ENCODE results near the gene SERPINI1. TPM values are rescaled to one million over a fixed set of nuclear protein-coding genes. Genes with fewer than 3 reads are reported as not detected.

The SERPINI1 gene
- total RNA-seq, 1 donor from 2014 or later: 123 TPM

DNA sequence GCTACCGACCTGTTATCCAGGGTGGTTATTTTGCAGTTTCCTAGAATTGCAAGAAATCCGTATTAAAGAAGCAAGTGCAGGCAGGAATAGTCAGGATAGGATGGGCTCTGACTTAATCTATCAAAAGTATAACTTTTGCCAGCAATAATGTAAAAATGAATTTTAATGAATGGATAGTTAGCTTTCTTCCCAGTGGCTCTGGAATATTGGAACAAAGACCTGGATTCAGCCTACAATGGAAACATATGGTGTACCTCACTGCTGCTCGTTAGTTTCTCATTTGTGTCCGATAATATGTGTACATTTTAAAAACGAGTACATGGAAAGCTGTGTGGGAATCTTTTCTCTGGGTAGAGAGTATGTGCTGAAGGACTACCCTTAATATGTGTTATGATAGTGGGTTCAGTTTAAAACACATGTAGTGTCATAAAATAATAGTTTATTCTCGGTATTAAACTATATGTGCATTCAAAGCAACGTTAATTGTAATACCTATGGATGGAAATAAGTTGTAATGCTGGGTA lies 805 bp downstream of the SERPINI1 start:
- no peak for DNase-seq

DNA sequence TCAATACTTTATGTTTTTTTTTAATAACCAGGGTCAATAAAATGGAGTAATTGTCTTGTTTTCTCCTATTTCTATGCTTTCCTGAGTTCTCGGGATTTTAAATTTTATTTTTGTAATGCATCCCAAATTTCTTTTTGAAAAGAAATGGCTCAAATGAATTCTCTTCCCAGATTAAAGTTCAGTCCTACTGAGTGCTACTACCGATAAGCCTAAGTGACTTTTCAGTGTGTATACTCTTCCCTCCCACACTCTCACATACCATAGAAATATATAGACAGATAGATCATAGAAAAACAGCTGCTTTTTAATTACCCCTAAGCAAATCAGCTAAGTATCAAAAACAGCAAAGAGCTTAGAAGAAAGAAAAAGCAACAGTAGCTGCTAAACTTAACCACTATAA lies 1.5 kb downstream of the SERPINI1 start:
- no peak for DNase-seq

DNA sequence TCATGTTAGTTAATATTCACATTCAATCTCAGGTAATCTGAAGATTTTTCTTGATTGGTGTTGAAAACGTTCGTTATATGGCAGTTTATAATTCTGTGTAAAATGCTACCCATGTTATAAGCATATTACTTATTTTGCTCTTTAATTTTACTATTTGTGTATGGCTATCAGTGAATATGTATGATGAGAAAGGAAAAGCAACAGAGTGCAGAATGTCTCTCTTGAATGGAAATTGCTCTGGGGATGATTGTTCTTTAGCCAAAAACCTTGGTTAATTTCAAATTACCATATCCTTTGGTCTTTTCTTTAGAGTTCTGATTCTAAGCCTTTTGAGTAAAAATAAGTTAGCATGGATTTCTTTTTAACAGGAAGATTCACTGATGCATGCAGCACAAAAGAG lies 2.5 kb downstream of the SERPINI1 start:
- DNase-seq: no peak

DNA sequence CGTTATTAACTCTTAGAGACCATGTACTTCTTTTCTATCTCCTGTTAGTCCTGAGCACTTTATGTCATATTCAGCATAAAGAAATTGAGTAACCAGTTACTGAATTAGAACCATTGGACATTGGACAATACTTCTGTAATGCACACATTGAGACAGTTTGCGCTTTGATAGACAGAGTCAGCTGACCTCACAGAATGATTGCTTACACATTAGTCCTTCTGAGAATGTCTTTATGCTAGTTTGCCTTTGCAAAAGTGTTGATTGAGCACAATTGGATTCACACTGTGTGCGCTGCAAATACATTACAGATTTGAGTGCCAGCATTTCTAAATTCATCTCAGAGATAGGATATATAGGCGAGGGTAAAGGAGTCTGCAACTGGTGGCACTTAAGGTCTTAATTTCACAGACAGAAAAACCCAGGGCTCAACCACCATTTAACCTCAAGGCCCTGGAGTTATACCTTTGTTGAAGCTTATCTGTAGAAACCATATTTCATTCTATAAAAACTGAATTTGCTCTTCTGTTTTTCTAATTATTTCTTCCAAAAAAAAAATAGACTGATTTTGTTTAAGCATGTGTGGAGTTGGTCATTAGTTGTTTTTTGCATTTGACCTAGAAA lies 3.8 kb downstream of the SERPINI1 start:
- DNase-seq: no peak

DNA sequence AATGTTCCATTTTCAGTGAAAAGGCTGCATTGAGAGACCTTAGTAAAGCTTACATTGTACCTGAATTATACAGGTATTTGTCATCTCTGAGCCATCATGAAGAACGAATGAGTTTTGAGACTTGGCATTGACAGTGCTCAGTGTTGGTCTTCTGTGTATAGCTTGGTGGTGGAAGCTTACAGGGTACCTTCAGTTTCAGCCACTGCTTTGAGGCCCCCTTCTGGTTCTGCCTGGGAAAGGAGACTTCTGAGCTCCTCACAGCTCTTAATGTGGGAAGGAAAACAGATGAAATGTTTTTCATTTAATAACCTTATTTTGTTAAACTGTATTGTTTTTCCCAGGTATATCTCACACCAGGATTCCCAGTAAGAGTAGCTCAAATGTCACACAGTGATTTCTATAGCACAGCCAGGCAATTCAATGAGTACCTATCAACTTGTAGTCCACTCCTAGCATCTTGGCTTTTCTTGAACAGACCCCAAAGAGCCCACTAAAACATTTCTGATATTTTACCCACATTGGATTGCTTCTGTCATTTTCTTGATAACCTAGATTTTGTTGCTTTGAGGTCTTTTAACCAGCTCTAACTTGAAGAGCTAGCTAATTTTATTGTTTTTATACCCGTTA lies 5.6 kb downstream of the SERPINI1 start:
- DNase-seq: peak; percentile 8

DNA sequence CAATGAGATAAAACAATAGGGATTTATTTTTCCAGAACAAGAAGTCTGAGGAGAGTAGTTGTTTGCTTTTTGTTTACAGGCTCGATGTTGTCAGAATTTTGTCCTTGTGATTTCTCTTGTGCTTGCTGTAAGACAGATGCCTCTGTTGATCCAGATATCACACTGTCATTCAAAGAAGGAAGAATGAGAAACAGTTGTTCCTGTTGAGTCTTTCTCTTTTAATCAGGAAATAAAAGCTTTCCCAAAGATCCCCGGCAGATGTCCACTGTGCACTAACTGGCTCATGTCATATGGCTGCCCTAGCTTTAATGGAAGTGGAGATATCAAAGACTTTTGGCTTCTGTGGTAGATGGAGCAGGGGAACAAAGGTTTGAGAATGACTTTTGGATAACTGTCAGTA lies 6.8 kb downstream of the SERPINI1 start:
- DNase-seq: no peak

DNA sequence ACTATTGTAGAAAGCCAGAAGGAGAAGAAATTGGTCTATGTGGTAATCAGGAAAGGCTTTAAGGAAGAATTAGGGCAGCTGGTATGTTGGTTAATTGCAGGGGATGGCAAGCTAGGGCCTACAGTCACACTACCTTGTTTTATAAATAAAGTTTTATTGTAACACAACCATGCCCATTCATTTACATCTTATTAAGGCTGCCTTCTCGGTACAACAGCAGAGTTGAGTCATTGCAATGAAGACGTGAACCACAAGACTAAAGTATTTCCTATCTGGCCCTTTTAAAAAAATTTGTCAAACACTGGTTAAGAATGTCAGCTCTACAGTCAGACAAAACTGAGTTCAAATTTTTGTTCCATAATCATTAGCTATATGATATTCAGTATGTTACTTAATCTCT lies 8.3 kb downstream of the SERPINI1 start:
- no peak for DNase-seq

DNA sequence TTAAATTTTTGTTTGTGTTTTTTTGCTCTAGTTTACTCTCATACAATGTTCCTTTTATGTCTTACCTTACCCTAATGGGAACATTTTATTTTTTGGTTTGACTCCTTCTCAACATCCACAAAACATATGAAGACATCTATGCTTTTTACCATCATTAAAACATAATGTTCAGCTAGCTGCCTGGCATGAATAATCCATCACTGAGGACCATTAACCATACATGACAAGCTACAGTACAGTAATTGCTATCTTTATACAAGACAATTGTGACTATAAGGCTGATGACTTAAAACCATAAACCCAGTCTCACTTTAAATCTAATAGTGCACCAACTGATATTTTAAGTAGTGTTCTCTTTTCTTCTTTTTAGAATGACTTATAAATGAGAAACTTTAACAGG lies 13.7 kb downstream of the SERPINI1 start:
- DNase-seq: no peak

DNA sequence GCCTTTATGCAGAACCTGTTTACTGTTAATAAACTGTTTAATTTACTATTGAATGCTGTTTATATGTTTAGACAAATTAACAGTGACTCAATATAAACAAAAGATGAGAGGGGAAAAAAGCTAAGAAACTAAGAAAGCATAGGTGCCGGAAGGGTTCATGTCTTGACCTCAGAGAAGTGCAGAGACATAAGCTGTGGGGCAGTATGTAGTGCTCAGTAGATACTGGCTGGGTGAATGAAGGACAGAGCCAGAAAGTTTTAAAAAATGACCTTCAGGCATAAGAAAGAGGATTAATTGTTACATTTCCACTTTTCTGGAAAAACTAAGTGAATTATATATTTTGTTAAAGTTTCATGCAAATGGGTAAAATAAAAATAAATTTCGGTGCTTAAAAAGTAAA lies 14.2 kb downstream of the SERPINI1 start:
- DNase-seq: no peak

DNA sequence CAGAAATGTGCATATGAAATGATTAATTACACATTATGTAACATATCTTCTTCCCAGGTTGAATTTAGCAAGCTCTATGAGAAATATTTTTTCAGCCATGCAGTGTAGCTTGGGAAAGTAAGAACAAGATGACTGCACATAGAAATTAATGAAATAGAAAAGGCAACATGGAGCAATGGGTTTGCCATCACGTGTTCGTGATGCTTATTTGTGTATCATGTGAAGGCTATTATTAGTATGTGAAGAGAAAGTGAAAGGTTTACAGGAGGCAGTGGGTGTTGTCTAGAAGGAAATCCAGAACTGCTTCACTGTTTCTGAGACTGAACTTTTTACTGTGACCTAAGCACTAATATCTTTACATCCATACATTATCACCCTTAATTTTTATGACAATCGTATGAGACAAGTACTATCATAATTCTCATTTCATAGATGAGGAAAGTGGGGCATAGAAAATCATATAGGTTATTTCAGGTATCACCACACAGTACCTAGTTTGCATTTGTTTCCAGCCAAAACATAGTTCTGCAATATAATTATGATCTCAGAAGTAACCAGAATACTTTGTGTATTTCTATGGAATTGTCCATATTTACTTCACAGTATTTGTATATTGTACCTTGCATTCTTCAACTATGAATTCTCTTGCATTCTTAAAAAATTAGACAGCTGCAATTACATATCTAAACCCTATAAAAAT lies 14.9 kb downstream of the SERPINI1 start:
- DNase-seq: no peak

DNA sequence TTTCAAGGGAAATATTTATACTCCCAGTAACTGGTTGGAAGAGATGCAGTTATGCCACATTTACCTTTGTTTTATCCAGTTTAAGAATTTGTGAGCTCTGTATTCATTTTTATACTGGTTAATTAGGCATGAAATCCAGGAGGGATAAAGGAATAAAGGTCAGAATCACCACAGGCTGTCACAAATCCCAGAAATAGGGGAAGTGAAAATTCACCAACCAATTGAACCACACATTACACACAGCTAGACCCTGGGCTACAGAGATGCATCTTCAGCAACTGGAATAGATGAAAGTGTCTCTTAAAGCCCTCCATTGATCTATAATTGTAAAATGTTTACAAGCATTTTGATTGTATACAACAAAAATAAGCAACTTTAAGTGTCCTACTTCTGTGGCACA lies 18.5 kb downstream of the SERPINI1 start:
- DNase-seq: no peak

DNA sequence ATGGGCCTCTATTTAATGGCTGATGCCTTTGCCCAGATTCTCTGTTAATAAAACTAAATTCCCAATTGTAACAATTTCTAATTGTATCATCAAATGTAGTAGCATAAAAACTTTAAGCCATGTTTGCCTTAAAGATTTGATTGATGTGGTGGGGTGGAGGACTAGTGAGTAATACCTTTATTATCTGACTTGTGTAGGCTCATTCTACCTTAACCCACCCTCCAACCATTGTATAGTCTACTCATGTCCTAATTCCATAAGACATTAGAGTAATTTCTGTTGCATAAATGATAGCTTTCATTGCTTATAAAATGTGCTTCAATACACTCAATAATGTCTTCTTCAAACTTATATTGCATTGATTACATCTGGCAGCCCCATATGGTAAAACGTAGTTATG lies 25.8 kb downstream of the SERPINI1 start:
- DNase-seq: no peak

DNA sequence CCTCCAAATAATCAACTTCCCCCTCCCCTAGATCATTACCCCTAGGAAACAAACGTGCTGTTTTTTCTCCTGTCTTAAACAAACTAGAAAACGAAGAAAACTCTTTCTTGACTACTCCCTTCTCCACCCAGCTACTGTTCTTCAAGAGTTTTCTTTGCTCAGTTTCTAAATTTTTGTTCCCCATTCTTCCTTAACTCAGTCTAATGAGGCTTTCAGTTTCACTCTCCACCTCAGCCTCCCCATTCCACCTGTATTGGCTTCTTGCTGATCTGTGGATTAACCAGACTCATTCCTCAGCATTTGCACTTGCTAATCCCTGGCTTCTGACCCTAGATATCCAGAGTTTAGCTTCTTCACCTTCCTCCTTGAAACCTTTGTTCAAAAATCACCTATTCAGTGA lies 26.8 kb downstream of the SERPINI1 start:
- no peak for DNase-seq

DNA sequence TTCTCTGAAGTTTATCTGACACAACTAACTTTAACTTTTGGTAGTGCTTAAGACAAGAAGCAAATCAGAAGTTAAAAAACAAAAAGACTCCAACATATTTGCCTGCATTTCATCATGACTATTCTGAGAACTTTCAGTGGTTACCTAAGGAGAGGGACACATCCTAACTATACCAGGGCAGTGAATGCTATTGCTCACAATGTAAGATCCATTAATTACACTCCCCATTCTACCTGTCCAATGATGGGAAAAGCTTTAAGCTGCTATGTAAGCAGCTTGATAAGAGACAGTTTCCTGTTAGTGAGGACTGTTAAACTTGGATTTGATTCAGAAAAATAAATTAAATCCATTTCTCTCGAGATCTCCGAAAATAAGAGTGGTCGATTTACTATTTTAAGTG lies 37.5 kb downstream of the SERPINI1 start:
- DNase-seq: no peak

DNA sequence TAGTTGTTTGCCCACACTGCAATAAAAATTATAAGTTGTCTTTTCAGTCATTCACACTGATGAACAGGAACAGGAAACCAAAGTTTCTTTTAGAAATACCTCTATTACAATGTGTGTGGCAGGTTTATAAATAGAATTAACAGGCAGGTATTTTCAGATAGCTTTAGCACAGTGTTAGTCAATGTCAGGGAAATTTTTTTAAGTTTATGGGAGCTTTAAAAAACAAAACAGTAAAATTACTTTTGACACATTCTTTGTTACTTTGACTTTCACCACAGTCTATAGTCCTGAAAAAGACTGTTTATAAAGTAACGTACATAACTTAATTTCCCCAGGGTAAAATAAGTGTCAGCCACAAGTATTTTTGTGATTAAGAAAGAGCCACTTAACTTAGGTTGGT lies 38.1 kb downstream of the SERPINI1 start:
- DNase-seq: no peak

DNA sequence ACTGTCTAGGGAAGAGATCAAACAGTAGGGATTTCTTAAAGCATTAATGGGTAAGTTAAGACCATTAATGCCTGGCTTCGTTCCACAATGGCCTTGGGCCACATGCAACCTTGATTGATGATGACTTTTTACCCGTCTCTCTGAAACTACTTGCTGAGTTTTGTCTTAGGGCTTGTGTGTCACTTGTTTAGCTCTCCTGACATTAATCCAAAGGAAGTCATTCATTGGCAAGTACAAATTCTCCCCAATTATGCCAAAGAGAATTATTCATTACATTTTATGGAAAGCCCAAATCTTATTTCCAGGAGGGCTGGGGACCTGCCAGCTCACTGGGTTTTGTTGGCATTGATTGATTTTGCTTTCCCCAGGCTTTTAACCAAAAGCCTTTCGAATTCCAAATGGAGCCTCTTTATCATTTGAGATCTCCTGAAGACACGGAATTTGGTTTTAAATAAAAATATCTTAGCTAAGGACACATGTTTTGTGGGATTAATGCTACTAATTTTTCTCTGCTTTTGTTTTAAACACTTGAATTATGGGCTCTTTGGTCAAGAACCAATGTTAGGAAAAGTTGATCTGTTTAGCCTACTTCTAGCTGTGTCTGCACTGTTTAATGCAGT lies 40.7 kb downstream of the SERPINI1 start:
- DNase-seq: no peak

DNA sequence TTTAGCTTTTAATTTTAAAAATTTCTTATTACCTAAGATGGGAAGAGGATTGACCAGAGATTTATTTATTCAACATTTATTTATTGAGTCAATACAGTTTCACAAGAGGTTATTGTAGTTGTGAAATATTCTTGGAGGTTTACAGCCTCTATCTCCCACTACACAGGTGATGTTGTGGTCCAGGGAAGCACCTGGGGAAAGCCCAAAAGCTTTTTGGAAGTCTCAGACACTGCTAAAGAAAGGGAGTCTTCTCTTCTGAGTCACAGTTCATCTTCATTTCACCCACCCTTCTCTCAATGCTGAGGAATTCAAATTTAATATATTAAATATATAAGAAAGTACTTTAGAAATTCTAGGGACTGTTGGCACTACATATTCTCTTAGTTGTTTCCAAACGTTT lies 41.8 kb downstream of the SERPINI1 start:
- DNase-seq: no peak

DNA sequence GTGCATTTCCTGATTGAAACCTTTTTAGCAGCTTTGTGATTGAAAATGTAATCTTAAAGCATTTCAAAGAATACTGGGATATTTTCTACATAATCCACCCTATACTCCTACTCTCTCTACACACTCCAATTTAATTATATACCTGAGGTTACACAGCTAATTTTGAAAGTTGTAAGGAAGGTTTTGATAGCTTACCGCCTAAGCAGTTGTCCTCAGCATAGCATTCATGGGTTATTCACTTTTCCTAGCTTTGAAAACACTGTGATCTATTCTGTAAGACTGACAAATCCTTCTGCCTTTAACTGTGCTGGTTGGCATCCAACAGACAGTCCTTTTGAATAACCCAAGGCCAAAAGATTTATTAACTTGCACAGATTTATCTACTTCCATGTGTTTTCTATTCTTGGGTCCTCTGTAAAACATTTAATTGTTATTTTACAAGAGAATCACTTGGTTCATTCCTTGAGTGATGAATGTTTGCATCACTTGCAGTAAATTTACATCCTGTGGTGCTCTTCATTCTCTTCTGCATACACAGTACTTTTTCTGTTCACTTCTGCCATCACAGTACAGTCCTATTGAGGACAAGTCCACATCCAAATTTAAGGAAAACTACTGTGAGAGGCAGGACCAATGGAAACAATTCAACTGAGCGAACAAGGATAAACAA lies 44.8 kb downstream of the SERPINI1 start:
- DNase-seq: no peak

DNA sequence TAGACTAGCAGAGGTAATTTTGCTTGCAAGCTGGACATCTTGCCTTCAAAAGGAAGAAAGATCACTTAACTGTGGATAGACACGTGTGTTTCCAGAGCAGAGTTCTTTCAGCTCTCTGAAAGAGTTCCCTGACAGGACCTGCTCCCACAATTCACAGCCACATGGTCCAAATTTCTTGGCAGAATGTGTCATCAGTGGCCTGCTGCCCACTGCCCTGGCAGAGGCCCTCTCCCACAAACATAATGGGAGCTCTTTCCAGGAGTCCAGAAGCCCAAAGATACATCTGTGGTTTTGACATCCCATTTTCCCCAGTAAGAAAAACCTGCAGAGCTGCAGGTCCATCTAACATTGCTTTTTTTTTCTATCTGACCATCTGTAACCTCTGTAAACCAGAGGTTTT lies 48.3 kb downstream of the SERPINI1 start:
- peak; percentile 25 for DNase-seq

DNA sequence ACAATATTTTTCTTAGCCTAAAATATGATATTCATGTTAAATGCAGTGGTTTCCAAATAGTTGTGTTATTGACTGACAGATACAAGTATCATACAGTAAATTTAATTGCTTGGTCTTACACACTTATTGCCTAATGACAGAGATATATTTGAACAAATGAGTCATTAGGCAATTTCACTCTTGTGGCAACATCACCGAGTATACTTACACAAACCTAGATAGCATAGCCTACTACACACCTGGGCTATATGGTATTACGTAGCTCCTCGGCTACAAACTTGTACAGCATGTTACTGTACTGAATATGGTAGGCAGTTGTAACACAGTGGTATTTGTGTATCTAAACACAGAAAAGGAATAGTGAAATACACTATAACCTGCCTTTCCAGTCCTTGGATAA lies 50.3 kb downstream of the SERPINI1 start:
- no peak for DNase-seq

DNA sequence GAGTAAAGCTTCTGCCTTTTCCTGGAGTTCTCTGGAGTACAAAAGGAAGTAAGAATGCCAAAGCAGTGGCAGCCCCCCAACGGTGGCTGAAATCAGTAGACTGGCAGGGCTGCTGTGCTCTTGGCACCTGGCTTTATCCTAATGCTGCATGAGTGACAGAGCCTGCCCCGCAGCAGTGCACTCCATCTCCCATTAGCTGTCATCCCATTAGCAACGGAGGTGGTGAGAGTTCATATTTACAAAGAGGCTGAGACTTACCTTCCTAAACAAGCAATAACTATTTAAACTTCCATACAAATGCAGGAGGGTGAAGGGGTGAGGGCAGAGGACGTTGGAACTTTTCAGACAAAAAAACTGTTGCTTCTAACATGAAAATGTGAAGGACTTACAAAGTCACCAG lies 51.9 kb downstream of the SERPINI1 start:
- DNase-seq: no peak

DNA sequence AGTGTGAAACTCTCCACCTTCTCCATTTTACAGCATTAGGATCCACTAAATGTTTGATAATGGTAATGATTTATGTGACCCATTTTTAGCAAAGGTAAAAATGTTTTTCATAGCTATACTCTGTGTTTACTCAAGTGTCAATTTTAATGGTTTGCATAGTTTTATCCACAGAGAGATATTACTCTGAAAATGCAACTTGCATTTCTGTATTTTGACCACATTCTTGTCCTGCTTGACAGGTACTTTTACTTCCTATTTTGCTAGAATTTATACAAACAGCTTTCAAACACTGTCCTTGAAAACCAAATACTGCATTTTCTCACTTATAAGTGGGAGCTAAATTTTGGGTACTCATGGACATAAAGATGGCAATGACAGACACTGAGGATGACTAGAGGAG lies 62.9 kb downstream of the SERPINI1 start:
- DNase-seq: no peak

DNA sequence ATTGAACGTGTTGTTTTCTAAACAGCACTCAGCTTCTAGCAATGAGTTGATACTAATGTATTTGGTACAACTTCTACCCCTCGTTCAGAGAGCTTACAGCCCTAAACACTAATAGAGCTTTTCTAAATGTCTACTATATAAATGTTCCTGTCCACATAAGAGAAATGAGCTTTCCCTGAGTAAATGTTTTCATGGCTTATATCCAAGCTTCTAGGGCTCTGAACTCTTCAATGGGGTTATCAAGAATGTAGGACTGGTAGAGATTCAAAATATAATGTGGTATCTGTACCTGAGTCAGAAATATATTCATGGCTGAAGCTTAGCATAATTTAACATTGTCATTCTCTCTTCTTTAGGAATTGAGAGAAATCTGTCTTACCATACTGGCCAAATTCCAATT lies 73.4 kb downstream of the SERPINI1 start:
- DNase-seq: no peak
